Kidney epithelial cell (primary cell): ENCODE results near the gene DPP4. TPM values are rescaled to one million over a fixed set of nuclear protein-coding genes. Genes with fewer than 3 reads are reported as not detected.

Source experiments
- DNase-seq: peaks from one replicate; pipeline ENCODE4 v3.0.0-alpha.2; 2010; ENCODE audit warnings: low read depth
- H3K27me3 ChIP-seq: 2 replicates; pipeline ENCODE4 v1.6.0; 2011; ENCODE audit warnings: low read length; ENCODE audit not compliant: control insufficient read depth, insufficient read depth
- H3K36me3 ChIP-seq: 2 replicates; pipeline ENCODE4 v1.5.1; 2011; ENCODE audit warnings: low read length; ENCODE audit not compliant: control insufficient read depth, insufficient read depth
- H3K4me3 ChIP-seq: 2 replicates; pipeline ENCODE4 v1.5.1; 2011; ENCODE audit warnings: low read depth, mild to moderate bottlenecking, control low read depth, low read length
- CTCF ChIP-seq: IDR thresholded peaks from 2 replicates; pipeline ENCODE4 v1.5.1; 2011; ENCODE audit warnings: mild to moderate bottlenecking, moderate library complexity, low read length, control low read depth, inconsistent platforms; ENCODE audit not compliant: insufficient read depth, poor library complexity, severe bottlenecking
- total RNA-seq: library from RNA; depleted of rRNA; stranded (reverse); fragments of >200 nt; gene quantifications from 2 replicates; pipeline ENCODE4 v1.2.3, GENCODE V29; 2015

The DPP4 gene
- total RNA-seq, 1 donor from 2014 or later, result 61.6 TPM

GRCh38 chr2:162017233-162017632 lies 56.8 kb downstream of the DPP4 start:
- Histone ChIP-seq H3K4me3 (no peak overlapping the region), H3K36me3 (no peaks in the 10 kb centered on the region), H3K27me3 (no peaks in the 10 kb centered on the region)
- DNase-seq, result no peak
- no peak for TF ChIP-seq CTCF

- no peak overlapping the region for H3K4me3 ChIP-seq
- H3K36me3 ChIP-seq, result no peaks in the 10 kb centered on the region
- no peak for DNase-seq
- H3K27me3 ChIP-seq, result no peaks in the 10 kb centered on the region
- TF ChIP-seq CTCF, result no peak
These were observed 57.9 kb downstream of the DPP4 start for GRCh38 chr2:162016080-162016479.

- Histone ChIP-seq H3K27me3 (no peaks in the 10 kb centered on the region), H3K4me3 (no peak overlapping the region), H3K36me3 (no peaks in the 10 kb centered on the region)
- TF ChIP-seq CTCF, result no peak
- no peak for DNase-seq
These were observed 59.3 kb downstream of the DPP4 start for GRCh38 chr2:162014751-162015150.

GRCh38 chr2:162013514-162014475 lies 60.2 kb downstream of the DPP4 start:
- Histone ChIP-seq H3K27me3 (no peaks in the 10 kb centered on the region), H3K36me3 (no peaks in the 10 kb centered on the region), H3K4me3 (no peak overlapping the region)
- no peak for DNase-seq
- no peak for TF ChIP-seq CTCF

GRCh38 chr2:162012565-162013058 lies 61.4 kb downstream of the DPP4 start:
- Histone ChIP-seq H3K4me3 (no peak overlapping the region), H3K36me3 (no peaks in the 10 kb centered on the region), H3K27me3 (no peaks in the 10 kb centered on the region)
- no peak for DNase-seq
- TF ChIP-seq CTCF, result no peak
